Stimulated activated CD8-positive, alpha-beta memory T cell treated with anti-CD3 and anti-CD28 coated beads, Interleukin-12 subunit alpha, Interleukin-12 subunit beta, amount 100 ng/mL, for 24 hours (primary cell): ENCODE measurements around the gene RTF1.

Source experiments
- DNase-seq: peaks from one replicate; pipeline ENCODE4 v3.0.0-alpha.2; 2020; ENCODE audit errors: extremely low read depth

Gene RTF1

DNA sequence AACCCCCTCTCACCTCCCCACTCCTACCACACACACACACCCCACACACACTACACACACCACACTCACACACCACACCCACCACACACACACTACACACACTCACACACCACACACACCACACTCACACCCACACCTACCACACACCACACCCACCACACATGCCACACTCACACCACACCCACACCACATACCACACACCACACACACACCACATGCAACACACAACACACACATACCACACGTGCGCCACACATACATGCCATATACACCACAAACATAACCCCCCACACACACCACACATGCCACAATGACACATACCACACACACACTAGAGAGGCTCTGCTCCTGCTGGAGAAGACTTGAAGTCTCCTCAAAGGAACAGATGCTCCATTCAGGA, 70.9 kb downstream of the RTF1 start:
- no peak for DNase-seq

DNA sequence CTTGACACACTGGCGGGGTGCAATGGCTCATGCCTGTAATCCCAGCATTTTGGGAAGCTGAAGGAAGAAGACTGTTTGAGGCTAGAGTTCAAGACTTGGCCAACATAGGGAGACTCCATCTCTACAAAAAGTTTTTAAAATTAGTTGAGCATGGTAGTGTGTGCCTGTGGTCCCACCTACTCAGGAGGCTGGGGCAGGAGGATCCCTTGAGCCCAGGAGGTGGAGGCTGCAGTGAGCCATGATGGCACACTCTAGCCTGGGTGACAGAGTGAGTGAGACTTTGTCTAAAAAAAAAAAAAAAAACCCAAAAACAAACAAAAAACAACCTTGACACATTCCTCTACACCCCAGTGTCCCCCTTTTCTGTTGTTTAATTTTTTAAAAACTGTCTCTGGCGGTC, 72.7 kb downstream of the RTF1 start:
- DNase-seq = no peak

- no peak for DNase-seq
Observed at GRCh38 chr15:41490355-41490754, 73.5 kb downstream of the RTF1 start.

- no peak for DNase-seq
Observed at GRCh38 chr15:41491889-41492288, 75.0 kb downstream of the RTF1 start.

DNA sequence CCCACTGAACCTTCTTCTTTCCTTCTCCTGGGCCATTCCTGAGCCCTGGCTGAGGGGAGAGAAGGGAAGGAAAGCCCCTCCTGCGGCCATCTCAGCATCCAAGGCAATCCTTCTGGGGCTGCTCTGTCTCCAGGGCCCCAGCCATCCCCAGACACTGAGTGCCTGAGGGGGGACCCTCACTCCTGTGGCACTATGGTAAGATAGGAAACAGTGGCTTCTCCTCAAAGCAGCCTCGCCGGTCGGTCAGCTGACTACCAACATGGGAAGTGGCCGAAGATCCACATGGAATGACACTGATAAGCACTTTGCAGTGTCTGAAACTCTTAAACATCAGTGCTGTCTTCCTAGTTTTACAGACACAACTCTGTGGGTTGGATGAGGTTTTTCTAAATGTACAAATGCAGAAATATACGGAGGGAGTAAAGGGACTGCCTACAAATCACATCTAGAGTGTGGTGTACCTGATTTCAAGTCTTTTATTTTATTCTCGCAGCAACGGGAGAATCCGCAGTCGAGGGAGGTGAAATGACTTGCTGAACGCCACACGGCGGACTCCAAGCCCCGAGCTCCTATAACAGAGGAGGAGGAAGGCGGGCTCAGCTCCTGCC, 75.8 kb downstream of the RTF1 start:
- no peak for DNase-seq

GRCh38 chr15:41493205-41493901, 76.5 kb downstream of the RTF1 start, which contains the start of gene ITPKA:
ITPKA (plus strand) TSS chr15:41493874; CDS start chr15:41493928, 54 bp downstream.
- peak; percentile 76 for DNase-seq

GRCh38 chr15:41493902-41494189, 77.0 kb downstream of the RTF1 start:
- no peak for DNase-seq

DNA sequence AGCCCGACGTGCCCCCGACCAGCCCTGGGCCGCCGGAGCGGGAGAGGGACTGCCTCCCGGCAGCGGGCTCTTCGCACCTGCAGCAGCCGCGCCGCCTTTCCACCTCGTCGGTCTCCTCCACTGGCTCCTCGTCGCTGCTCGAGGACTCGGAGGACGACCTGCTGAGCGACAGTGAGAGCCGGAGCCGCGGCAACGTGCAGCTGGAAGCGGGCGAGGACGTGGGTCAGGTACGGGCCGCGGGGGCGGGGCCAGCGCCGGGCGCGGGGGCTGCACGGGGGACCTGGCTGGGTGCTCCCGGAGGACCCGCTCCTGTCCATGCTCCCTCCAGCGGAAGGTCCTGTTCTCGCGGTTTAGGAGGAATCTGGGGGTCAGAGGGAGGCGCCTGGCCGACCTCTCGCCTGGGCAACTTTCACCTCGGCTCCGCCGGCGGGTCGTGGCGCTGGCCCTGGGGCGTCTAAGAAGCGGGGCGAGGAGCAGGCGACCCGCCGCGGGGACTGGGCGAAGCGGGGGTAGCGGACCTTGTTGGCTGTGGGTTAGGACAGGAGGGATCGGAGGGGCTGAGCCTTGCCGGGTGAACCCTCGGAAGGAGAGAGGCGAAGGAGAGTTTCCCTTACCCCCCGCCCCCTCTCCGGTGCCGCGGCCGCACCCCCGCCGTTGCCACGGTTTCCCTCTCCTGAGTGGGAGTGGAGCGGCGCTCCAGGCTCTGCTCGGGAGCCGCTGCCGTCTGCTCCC, 77.5 kb downstream of the RTF1 start:
- no peak for DNase-seq

DNA sequence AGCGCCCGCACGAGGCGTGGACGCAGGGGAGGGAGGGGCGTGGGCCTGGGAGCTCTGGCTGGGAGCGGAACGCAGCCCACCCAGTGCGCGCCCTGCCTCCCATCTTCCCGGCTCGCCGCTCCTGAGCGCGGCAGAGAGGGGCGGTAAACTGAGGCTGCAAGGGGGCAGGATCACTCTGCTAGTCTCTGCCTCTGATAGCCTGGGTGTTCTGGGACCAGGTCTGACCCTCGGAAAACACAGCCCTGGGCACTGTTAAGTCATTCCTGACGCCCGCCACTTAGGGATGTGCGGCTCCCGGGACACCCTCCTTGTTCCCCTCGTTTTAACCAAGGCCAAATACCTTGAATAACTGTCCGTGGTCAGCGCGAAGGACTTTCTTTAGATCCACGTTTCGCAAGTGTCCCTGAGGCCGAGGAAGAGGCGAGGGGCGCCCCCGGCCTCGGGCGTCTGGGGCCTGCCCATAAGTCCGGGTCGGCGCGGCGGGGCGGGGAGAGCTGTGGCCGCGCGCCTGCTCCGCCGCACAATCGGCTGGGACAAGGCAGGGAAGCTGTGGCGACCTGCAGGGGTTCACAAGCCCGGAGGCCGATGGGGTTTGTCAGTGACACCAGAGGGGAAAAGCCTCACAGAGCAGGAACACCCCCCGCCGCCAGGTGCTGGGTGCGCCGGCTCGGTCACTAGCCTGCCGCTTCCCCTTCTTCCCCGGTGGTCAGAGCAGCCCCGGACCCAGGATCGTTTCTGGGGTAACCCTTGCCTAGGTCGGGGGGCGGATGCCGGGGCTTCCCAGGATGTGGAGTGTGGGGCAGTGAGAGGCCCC, 78.2 kb downstream of the RTF1 start:
- no peak for DNase-seq

- no peak for DNase-seq
Observed at GRCh38 chr15:41495736-41496599, 79.1 kb downstream of the RTF1 start.

- DNase-seq = no peak
Observed at GRCh38 chr15:41498657-41499056, 81.8 kb downstream of the RTF1 start.

- DNase-seq = no peak
Observed at GRCh38 chr15:41499109-41499851, 82.4 kb downstream of the RTF1 start.

- no peak for DNase-seq
Observed at GRCh38 chr15:41501191-41501917, 84.5 kb downstream of the RTF1 start.

DNA sequence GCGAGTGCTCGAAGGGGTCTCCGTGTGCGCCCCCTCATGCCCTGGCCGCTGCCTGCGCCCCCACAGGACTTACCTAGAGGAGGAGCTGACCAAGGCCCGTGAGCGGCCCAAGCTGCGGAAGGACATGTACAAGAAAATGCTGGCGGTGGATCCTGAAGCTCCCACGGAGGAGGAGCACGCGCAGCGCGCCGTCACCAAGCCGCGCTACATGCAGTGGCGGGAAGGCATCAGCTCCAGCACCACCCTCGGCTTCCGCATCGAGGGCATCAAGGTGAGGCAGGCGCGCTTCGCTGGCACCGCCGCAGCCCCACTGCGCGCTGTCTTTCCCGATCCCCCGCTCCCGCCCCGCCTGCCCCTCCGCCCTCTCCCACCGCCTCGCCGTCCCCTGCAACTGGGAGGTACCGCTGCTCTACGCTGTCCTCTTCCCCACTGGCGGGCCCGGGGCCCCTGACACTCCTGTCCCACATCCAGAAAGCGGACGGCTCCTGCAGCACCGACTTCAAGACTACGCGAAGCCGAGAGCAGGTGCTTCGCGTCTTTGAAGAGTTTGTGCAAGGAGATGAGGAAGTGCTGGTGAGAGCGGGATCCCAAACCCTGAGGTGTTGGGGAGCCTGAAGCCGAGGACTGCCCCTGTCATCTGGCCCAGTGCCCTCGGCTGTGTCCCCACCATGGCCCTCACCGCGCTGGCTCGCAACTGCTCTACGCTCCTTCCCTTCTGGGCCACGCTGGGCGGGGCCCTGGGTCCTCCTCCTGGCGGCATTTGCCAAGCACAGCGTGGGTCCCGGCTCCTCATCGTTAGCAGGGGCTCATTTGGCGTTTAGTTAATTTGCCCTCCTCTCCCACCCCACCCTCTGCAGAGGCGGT, 85.3 kb downstream of the RTF1 start:
- no peak for DNase-seq

DNA sequence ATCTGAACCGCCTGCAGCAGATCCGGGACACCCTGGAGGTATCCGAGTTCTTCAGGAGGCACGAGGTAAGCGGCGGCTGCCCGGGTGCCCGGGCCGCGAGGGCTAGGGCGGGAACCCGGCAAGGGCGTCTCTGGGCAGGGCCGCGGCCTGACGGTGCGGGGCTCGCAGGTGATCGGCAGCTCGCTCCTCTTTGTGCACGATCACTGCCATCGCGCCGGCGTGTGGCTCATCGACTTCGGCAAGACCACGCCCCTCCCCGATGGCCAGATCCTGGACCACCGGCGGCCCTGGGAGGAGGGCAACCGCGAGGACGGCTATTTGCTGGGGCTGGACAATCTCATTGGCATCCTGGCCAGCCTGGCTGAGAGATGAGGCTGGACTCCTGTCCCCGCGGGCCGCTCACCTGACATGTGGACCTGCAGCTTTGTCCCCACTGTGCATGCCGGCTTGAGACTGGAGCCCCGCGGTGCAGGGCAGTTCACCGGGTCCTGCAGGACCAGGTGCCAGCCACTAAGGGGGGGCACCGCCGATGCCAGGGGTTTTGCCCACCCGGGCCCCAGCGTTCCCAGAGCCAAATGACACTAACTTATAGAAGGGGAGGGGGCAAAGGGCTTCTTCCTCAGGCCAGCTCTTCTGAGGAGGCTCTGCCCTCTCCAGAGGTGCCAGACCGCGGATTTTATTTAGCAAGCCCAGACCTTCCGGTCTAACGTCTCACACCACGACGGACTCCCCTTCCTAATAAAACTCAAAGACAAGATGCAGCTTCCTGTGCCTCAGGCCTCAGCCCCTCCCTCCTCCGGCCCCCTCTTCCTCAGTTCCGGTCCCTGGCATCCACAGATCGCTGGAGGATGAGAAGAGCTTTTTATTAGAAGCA, 86.1 kb downstream of the RTF1 start:
- DNase-seq = no peak

GRCh38 chr15:41503669-41504010, 86.7 kb downstream of the RTF1 start:
- DNase-seq = no peak

DNA sequence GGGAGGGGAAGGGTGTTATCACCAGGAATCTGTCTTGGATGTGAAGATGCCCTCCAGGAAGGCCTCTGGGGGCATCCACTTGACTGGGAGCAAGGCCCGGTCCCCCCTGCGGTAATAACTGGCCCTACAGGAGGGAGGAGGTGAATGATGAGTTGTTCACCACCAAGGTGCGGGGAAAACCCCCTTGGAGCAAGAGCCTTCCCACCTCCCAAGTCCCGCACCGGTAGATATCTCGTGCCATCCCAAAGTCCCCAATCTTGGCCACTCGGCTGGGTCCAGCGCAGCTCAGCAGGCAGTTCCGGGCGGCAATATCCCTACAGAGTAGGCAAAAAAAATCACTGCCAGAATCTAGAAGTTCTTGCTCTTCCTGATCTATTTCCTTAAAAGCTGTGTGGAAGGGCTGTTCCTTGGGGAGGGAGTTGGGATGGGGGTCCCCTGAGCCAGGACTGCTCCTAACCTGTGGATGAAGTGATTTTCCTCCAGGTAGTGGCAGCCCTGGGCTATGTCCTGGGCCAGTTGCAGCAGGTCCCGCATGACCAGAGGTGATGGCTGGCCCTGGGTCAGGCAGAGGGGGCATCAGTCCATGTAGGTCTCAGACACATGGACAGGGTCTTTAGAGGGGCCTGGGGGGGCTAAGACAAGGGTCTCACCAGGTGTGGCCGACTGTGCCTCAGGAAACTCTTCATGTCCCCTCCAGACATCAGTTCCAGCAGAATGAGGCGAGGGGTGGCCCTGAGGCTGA, 88.0 kb downstream of the RTF1 start:
- DNase-seq = no peak
